GM12892 (cell line): Measurements from ENCODE around the gene MPG.

Source experiments
- DNase-seq: peaks from one replicate; pipeline ENCODE4 v3.0.0; 2011; ENCODE audit not compliant: insufficient read length
- FAIRE-seq: peaks from 2 replicates; lab custom pipeline; 2011; peaks lifted over from hg19 to GRCh38; lab: Jason Lieb, UNC
- POLR2A ChIP-seq: IDR thresholded peaks from 2 replicates; pipeline ENCODE4 v1.6.1; 2011; ENCODE audit warnings: low read depth, low read length, control low read depth
- POLR2AphosphoS5 ChIP-seq: IDR thresholded peaks from 2 replicates; pipeline ENCODE4 v1.6.1; 2011; ENCODE audit warnings: low read depth, low read length, control low read depth
- TAF1 ChIP-seq: IDR thresholded peaks from 2 replicates; pipeline ENCODE4 v1.6.1; 2011; ENCODE audit warnings: low read depth, mild to moderate bottlenecking, control low read depth, low read length, borderline replicate concordance

The MPG gene

GRCh38 chr16:132120-132519, 54.1 kb downstream of the MPG start:
- FAIRE-seq = no peak
- no peak for DNase-seq
- TF ChIP-seq POLR2A = no peak
- no peak for TF ChIP-seq TAF1

- no peak for DNase-seq
- TF ChIP-seq TAF1 (no peak), POLR2AphosphoS5 (no peak), POLR2A (no peak)
- FAIRE-seq = no peak
These were observed 55.7 kb downstream of the MPG start for GRCh38 chr16:133716-134115.
